Loucy (cell line): ENCODE data around the gene METTL15.

Experiments used
- H2AFZ ChIP-seq: fragments of 200-600 bp; sonication (generic); 2 replicates; pipeline ENCODE4 v1.6.0; 2016; ENCODE audit warnings: antibody characterized with exemption, mild to moderate bottlenecking, low read length, moderate library complexity
- H3F3A ChIP-seq: fragments of 200-600 bp; 2 replicates; pipeline ENCODE4 v1.6.0; 2016; ENCODE audit warnings: antibody characterized with exemption, low read depth, mild to moderate bottlenecking
- H3K27me3 ChIP-seq: fragments of 200-600 bp; sonication (generic); 2 replicates; pipeline ENCODE4 v1.6.1; 2014; ENCODE audit warnings: low read length, mild to moderate bottlenecking; ENCODE audit not compliant: insufficient read depth, poor library complexity, severe bottlenecking
- H3K36me3 ChIP-seq: fragments of 200-600 bp; sonication (generic); 2 replicates; pipeline ENCODE4 v1.6.1; 2016; ENCODE audit warnings: low read length; ENCODE audit not compliant: insufficient read depth
- H3K4me1 ChIP-seq: fragments of 200-600 bp; sonication (generic); 2 replicates; pipeline ENCODE4 v1.5.1; 2014; ENCODE audit warnings: low read length, mild to moderate bottlenecking; ENCODE audit not compliant: insufficient read depth, poor library complexity, severe bottlenecking
- H3K4me2 ChIP-seq: fragments of 200-600 bp; sonication (generic); 2 replicates; pipeline ENCODE4 v1.6.0; 2014; ENCODE audit warnings: antibody characterized with exemption, low read length, low read depth, mild to moderate bottlenecking; ENCODE audit not compliant: poor library complexity, severe bottlenecking
- H3K4me3 ChIP-seq: fragments of 200-600 bp; sonication (generic); 2 replicates; pipeline ENCODE4 v1.5.1; 2014; ENCODE audit warnings: low read length, mild to moderate bottlenecking, mixed read lengths; ENCODE audit not compliant: poor library complexity, severe bottlenecking
- H3K79me2 ChIP-seq: fragments of 200-600 bp; sonication (generic); 2 replicates; pipeline ENCODE4 v1.6.1; 2014; ENCODE audit warnings: low read length; ENCODE audit not compliant: insufficient read depth
- H3K9ac ChIP-seq: fragments of 200-600 bp; sonication (generic); 2 replicates; pipeline ENCODE4 v1.6.0; 2014; ENCODE audit warnings: mild to moderate bottlenecking, low read depth, low read length, moderate library complexity; ENCODE audit not compliant: poor library complexity, severe bottlenecking
- H3K9me2 ChIP-seq: fragments of 200-600 bp; sonication (generic); replicated peaks from 2 replicates; pipeline ENCODE4 v1.6.1; 2016; ENCODE audit warnings: low read depth, low read length, mixed read lengths
- H3K9me3 ChIP-seq: fragments of 200-600 bp; sonication (generic); 2 replicates; pipeline ENCODE4 v1.6.1; 2014; ENCODE audit warnings: mild to moderate bottlenecking, antibody characterized with exemption, low read length, low read depth; ENCODE audit not compliant: insufficient read depth
- H4K20me1 ChIP-seq: fragments of 200-600 bp; sonication (generic); 2 replicates; pipeline ENCODE4 v1.6.0; 2014; ENCODE audit warnings: antibody characterized with exemption, low read length, mild to moderate bottlenecking; ENCODE audit not compliant: insufficient read depth, poor library complexity, severe bottlenecking
- EZH2phosphoT487 ChIP-seq: fragments of 200-600 bp; IDR thresholded peaks from 2 replicates; pipeline ENCODE4 v1.6.1; 2018; ENCODE audit warnings: antibody characterized with exemption, mild to moderate bottlenecking, moderate library complexity, borderline replicate concordance
- TF ChIP-seq, protein P1 (sequence below): fragments of 200-600 bp; sonication (generic); conservative IDR thresholded peaks from 2 replicates; pipeline ENCODE4 v1.5.1; 2014; ENCODE audit warnings: mild to moderate bottlenecking, antibody characterized with exemption, low read length

METTL15 gene

DNA sequence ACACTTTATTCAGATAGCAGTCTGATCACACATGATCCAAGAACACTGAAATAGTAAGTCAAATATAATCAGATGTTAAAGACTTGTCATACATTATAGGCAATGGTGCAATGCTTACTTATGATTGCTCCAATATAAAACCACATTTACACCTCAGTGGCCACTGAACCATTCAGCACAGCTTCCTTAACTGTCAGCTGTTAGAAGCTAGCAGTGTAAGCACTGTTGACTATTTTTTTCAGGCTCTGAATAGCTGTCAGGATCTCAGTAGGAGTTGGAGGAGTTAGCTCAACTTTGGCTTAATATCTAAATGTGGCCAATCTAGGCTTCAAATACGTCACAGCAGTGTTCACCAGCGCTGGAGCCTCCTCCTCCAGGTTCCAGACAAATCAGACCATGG lies 36.6 kb downstream of the METTL15 start:
- H3K27me3 ChIP-seq = no peaks in the 10 kb centered on the region
- no peaks in the 10 kb centered on the region for H4K20me1 ChIP-seq
- H3K79me2 ChIP-seq = no peaks in the 10 kb centered on the region
- no peak overlapping the region for H3K9ac ChIP-seq
- no peaks in the 10 kb centered on the region for H3F3A ChIP-seq
- H3K4me2 ChIP-seq = no peak overlapping the region
- H3K36me3 ChIP-seq = no peaks in the 10 kb centered on the region
- TF ChIP-seq, protein P1, sequence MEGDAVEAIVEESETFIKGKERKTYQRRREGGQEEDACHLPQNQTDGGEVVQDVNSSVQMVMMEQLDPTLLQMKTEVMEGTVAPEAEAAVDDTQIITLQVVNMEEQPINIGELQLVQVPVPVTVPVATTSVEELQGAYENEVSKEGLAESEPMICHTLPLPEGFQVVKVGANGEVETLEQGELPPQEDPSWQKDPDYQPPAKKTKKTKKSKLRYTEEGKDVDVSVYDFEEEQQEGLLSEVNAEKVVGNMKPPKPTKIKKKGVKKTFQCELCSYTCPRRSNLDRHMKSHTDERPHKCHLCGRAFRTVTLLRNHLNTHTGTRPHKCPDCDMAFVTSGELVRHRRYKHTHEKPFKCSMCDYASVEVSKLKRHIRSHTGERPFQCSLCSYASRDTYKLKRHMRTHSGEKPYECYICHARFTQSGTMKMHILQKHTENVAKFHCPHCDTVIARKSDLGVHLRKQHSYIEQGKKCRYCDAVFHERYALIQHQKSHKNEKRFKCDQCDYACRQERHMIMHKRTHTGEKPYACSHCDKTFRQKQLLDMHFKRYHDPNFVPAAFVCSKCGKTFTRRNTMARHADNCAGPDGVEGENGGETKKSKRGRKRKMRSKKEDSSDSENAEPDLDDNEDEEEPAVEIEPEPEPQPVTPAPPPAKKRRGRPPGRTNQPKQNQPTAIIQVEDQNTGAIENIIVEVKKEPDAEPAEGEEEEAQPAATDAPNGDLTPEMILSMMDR = no peak
- TF ChIP-seq EZH2phosphoT487 = no peak
- H3K9me2 ChIP-seq = no peaks in the 10 kb centered on the region
- no peaks in the 10 kb centered on the region for H3K9me3 ChIP-seq
- H3K4me1 ChIP-seq = peaks cover 12% of the 10 kb centered on the region
- H3K4me3 ChIP-seq = no peak overlapping the region
- H2AFZ ChIP-seq = no peak overlapping the region

DNA sequence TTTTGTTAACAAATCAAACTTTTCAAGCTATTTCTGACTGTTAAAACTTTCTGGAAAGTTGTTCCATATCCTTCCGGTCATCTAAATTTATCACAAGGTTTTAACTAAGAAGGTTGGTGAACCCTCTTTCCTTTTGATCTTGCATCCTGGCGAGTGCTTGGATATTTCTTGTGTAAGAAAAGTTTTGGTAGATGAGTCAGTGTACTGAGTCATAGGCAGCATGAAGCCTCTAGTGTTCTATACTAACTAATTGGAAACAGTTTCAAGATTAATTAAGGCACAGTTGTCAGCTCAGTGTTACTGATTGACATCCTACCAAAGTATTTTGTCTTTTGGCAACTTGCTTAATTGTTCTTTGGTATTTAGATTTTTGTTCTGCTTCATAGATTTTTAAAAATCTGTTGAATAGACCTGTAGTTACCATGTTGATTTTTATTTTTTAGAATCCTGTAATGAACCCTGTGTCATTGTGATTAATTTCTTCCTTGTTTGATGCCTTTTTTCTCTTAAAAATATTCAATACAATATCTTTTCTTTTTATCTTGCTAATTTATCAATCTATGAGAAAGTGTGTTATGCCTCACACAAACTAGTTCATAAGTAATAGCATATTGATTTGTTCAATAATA lies 38.0 kb downstream of the METTL15 start:
- Histone ChIP-seq H3K4me1 (peaks cover 12% of the 10 kb centered on the region), H4K20me1 (no peaks in the 10 kb centered on the region), H3K4me3 (no peak overlapping the region), H3K4me2 (no peak overlapping the region), H3K27me3 (no peaks in the 10 kb centered on the region), H3K36me3 (no peaks in the 10 kb centered on the region), H3F3A (no peaks in the 10 kb centered on the region), H2AFZ (no peak overlapping the region), H3K9me2 (no peaks in the 10 kb centered on the region), H3K9me3 (no peaks in the 10 kb centered on the region), H3K9ac (no peak overlapping the region), H3K79me2 (no peaks in the 10 kb centered on the region)
- TF ChIP-seq EZH2phosphoT487 = no peak
- TF ChIP-seq, protein P1 = no peak

- no peaks in the 10 kb centered on the region for H3K27me3 ChIP-seq
- no peaks in the 10 kb centered on the region for H3K4me1 ChIP-seq
- no peaks in the 10 kb centered on the region for H4K20me1 ChIP-seq
- no peaks in the 10 kb centered on the region for H3F3A ChIP-seq
- TF ChIP-seq, protein P1 = no peak
- no peak for TF ChIP-seq EZH2phosphoT487
- H3K4me2 ChIP-seq = no peak overlapping the region
- H3K36me3 ChIP-seq = peaks cover 5% of the 10 kb centered on the region; the same call in 1 of the 2 replicates
- H3K9me2 ChIP-seq = no peaks in the 10 kb centered on the region
- H2AFZ ChIP-seq = no peak overlapping the region
- no peak overlapping the region for H3K9ac ChIP-seq
- H3K4me3 ChIP-seq = no peak overlapping the region
- no peaks in the 10 kb centered on the region for H3K79me2 ChIP-seq
- H3K9me3 ChIP-seq = no peaks in the 10 kb centered on the region
Measured at GRCh38 chr11:28152743-28153142, 44.6 kb downstream of the METTL15 start.
